Parathyroid adenoma (tissue), 2 donors: ENCODE data around the gene PRKAR1B.

Source experiments
- H2AFZ ChIP-seq: fragments of 300-600 bp; sonication (generic); one replicate; pipeline ENCODE4 v1.7.0; 2017; ENCODE audit warnings: antibody characterized with exemption, mild to moderate bottlenecking
- H3K27ac ChIP-seq: fragments of 300-600 bp; sonication (generic); one replicate; pipeline ENCODE4 v1.7.0; 2017
- H3K27me3 ChIP-seq: fragments of 300-600 bp; sonication (generic); one replicate; pipeline ENCODE4 v1.7.0; 2017; ENCODE audit warnings: low read length; ENCODE audit not compliant: control insufficient read depth, insufficient read depth
- H3K36me3 ChIP-seq: fragments of 300-600 bp; sonication (generic); one replicate; pipeline ENCODE4 v1.7.0; 2017; ENCODE audit warnings: low read length; ENCODE audit not compliant: control insufficient read depth, insufficient read depth
- H3K4me1 ChIP-seq: fragments of 300-600 bp; sonication (generic); one replicate; pipeline ENCODE4 v1.7.0; 2017; ENCODE audit warnings: control low read depth
- H3K4me2 ChIP-seq: fragments of 300-600 bp; sonication (generic); one replicate; pipeline ENCODE4 v1.7.0; 2017; ENCODE audit warnings: low read length
- H3K4me3 ChIP-seq: fragments of 300-600 bp; sonication (generic); one replicate; pipeline ENCODE4 v1.7.0; 2017; ENCODE audit warnings: low read depth, low read length
- H3K79me2 ChIP-seq: fragments of 300-600 bp; sonication (generic); one replicate; pipeline ENCODE4 v1.7.0; 2017; ENCODE audit warnings: control low read depth
- H3K9ac ChIP-seq: fragments of 300-600 bp; sonication (generic); one replicate; pipeline ENCODE4 v1.7.0; 2017; ENCODE audit warnings: mild to moderate bottlenecking
- H3K9me3 ChIP-seq: fragments of 300-600 bp; sonication (generic); one replicate; pipeline ENCODE4 v1.7.0; 2017; ENCODE audit warnings: low read length; ENCODE audit not compliant: control insufficient read depth
- TF ChIP-seq, protein P1 (sequence below): fragments of 300-600 bp; sonication (generic); IDR thresholded peaks from one replicate; pipeline ENCODE4 v1.7.0; 2017; ENCODE audit warnings: antibody characterized with exemption, mild to moderate bottlenecking
- donor health status: primary hyperparathyroidism.

Gene PRKAR1B

DNA sequence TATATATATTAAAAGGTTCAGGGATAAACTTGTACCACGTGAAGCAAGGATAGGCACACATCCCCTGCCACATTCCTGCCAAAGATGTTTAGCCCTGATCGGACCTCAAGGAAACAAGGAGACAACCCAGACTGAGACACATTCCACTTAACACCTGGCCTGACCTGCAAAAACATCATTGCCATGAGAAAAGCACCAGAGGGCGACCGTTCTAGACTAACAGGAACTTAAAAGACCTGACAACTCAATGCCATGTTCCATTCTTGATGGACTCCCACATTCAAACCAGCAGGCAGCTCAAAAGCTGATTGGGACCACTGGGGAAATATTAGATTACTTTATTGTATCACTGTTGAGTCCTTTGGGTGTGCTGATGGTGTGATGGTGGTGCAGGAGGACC, 199.4 kb downstream of the PRKAR1B start:
- H3K27ac ChIP-seq: no peak overlapping the region
- TF ChIP-seq, protein P1, sequence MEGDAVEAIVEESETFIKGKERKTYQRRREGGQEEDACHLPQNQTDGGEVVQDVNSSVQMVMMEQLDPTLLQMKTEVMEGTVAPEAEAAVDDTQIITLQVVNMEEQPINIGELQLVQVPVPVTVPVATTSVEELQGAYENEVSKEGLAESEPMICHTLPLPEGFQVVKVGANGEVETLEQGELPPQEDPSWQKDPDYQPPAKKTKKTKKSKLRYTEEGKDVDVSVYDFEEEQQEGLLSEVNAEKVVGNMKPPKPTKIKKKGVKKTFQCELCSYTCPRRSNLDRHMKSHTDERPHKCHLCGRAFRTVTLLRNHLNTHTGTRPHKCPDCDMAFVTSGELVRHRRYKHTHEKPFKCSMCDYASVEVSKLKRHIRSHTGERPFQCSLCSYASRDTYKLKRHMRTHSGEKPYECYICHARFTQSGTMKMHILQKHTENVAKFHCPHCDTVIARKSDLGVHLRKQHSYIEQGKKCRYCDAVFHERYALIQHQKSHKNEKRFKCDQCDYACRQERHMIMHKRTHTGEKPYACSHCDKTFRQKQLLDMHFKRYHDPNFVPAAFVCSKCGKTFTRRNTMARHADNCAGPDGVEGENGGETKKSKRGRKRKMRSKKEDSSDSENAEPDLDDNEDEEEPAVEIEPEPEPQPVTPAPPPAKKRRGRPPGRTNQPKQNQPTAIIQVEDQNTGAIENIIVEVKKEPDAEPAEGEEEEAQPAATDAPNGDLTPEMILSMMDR: no peak
- no peaks in the 10 kb centered on the region for H3K9me3 ChIP-seq
- no peaks in the 10 kb centered on the region for H3K4me1 ChIP-seq
- H3K4me2 ChIP-seq: no peak overlapping the region
- no peak overlapping the region for H2AFZ ChIP-seq
- no peaks in the 10 kb centered on the region for H3K79me2 ChIP-seq
- H3K27me3 ChIP-seq: no peaks in the 10 kb centered on the region
- no peak overlapping the region for H3K9ac ChIP-seq
- no peak overlapping the region for H3K4me3 ChIP-seq
- no peaks in the 10 kb centered on the region for H3K36me3 ChIP-seq

DNA sequence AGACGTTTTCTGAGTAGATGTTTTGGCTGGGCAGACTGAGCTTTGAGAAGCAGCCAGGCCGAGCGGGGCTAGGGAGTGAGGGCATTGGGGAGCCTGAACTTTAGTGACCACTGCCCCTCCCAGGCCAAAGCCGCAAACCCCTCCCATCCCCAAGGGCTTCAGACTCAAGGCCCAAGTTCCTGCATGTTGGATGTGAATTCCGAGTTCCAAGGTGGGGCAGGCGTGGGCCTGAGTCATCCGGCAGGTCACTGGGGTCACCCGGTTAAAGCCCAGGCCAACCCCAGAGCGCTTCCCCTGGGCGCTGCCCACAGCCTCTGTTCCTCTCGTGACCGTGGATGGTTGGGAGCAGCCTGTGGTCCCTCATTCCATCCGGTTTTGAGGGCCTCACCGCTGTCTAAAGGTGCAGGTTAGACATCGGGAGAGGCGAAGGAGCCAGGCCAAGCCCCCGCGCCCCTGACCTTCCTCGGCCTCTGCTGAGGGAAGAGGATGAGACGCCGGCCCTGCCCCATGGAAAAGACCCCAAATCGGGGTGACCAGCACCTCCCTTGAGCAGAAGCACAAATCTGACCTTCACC, 200.5 kb downstream of the PRKAR1B start:
- Histone ChIP-seq H3K27me3 (no peaks in the 10 kb centered on the region), H3K4me1 (peaks cover 5% of the 10 kb centered on the region), H3K36me3 (no peaks in the 10 kb centered on the region), H3K79me2 (no peaks in the 10 kb centered on the region), H3K9me3 (no peaks in the 10 kb centered on the region), H3K4me2 (no peak overlapping the region), H3K4me3 (no peak overlapping the region), H3K27ac (no peak overlapping the region), H3K9ac (no peak overlapping the region), H2AFZ (no peak overlapping the region)
- TF ChIP-seq, protein P1: no peak

DNA sequence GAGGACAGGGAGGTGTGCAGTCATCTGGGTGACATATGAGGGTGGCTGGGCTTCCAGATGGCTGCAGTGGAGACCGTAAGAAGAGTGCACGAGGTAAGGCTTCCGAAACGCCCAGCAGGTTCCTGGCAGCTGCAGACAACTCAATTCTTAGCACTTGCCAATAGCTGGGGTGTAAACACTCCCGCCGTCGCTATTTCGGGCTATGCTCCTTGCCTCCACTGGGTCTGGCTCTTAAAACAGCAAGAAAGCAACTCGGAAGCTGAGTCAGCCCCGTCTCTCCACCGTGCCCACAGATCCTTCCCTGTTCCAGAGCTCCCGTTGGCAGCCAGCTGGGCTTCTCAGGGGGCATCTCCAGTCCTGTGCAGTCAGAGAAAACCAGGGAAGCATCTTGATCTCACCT, 201.3 kb downstream of the PRKAR1B start:
- H3K4me3 ChIP-seq: no peak overlapping the region
- no peaks in the 10 kb centered on the region for H3K27me3 ChIP-seq
- TF ChIP-seq, protein P1: no peak
- H3K9me3 ChIP-seq: no peaks in the 10 kb centered on the region
- H3K9ac ChIP-seq: no peak overlapping the region
- H3K4me1 ChIP-seq: peaks cover 9% of the 10 kb centered on the region
- no peak overlapping the region for H3K4me2 ChIP-seq
- H3K79me2 ChIP-seq: no peaks in the 10 kb centered on the region
- H3K36me3 ChIP-seq: no peaks in the 10 kb centered on the region
- no peak overlapping the region for H3K27ac ChIP-seq
- H2AFZ ChIP-seq: no peak overlapping the region

DNA sequence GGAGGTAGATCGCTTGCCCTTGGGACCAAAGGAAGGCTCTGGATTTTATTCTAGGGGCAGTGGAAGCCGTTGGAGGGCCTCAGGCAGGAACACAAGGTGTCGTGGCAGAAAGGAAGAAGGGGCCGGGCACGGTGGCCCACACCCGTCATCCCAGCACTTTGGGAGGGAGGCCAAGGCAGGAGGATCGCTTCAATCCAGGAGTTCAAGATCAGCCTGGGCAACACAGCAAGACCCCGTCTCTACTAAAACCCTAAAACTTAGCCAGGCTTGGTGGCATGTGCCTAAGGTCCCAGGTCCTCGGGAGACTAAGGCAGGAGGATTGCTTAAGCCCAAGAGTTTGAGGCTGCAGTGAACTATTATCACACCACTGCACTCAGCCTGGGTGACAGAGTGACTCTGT, 202.3 kb downstream of the PRKAR1B start:
- no peaks in the 10 kb centered on the region for H3K9me3 ChIP-seq
- TF ChIP-seq, protein P1: no peak
- no peak overlapping the region for H3K4me2 ChIP-seq
- H3K27ac ChIP-seq: no peak overlapping the region
- no peaks in the 10 kb centered on the region for H3K36me3 ChIP-seq
- H3K9ac ChIP-seq: no peak overlapping the region
- no peak overlapping the region for H2AFZ ChIP-seq
- H3K27me3 ChIP-seq: no peaks in the 10 kb centered on the region
- no peaks in the 10 kb centered on the region for H3K79me2 ChIP-seq
- H3K4me3 ChIP-seq: no peak overlapping the region
- peaks cover 9% of the 10 kb centered on the region for H3K4me1 ChIP-seq
